ENCODE measurements around the gene IL17RC. TPM values are rescaled to one million over a fixed set of nuclear protein-coding genes. Genes with fewer than 3 reads are reported as not detected.

The IL17RC gene
- total RNA-seq, 1 experiment from 2014 or later = 6.8 TPM

- Histone ChIP-seq H3K79me1 (ENCODE audit: insufficient read depth, low read depth, low read length, poor library complexity, severe bottlenecking) (no peaks in the 10 kb centered on the region), H2AFZ (ENCODE audit: low read length) (no peak overlapping the region), H3K14ac (ENCODE audit: insufficient read depth, low read length) (no peak overlapping the region), H4K8ac (replicated peaks; ENCODE audit: insufficient read length, low read depth, low read length) (no peak overlapping the region), H4K20me1 (ENCODE audit: control insufficient read depth, insufficient read depth, insufficient read length) (no peaks in the 10 kb centered on the region), H3K4me2 (ENCODE audit: insufficient read depth, insufficient read length, low read length) (no peak overlapping the region), H2BK5ac (ENCODE audit: insufficient read length, low read length) (no peak overlapping the region), H3K23me2 (ENCODE audit: insufficient read length, low read depth, low read length, poor library complexity, severe bottlenecking) (no peaks in the 10 kb centered on the region), H3K27me3 (ENCODE audit: insufficient read depth, low read length) (no peaks in the 10 kb centered on the region; the same call in 1 of the 2 replicates), H2BK12ac (ENCODE audit: insufficient read length, low read depth, low read length) (no peak overlapping the region), H2BK15ac (ENCODE audit: low read depth, low read length) (no peak overlapping the region), H3K4me1 (ENCODE audit: insufficient read depth, low read length) (peaks cover 3% of the 10 kb centered on the region; the same call in 1 of the 2 replicates), H3K4ac (ENCODE audit: low read depth, low read length) (no peak overlapping the region), H2AK5ac (ENCODE audit: insufficient read length, low read length) (no peak overlapping the region), H3K9ac (ENCODE audit: extremely low read depth, insufficient read length, low read length) (no peak overlapping the region), H4K91ac (ENCODE audit: insufficient read length, low read depth, low read length) (no peak overlapping the region), H3K27ac (ENCODE audit: insufficient read length, low read depth, low read length) (no peak overlapping the region), H3K9me3 (ENCODE audit: control insufficient read depth, low read depth, low read length) (no peaks in the 10 kb centered on the region), H4K5ac (ENCODE audit: insufficient read length, low read depth, low read length) (no peak overlapping the region), H3K79me2 (ENCODE audit: insufficient read depth, low read length) (no peaks in the 10 kb centered on the region), H2BK120ac (ENCODE audit: low read depth, low read length, poor library complexity, severe bottlenecking) (no peak overlapping the region), H3T11ph (ENCODE audit: low read length) (no peak overlapping the region), H3K56ac (ENCODE audit: insufficient read length, low read depth, low read length) (no peak overlapping the region), H2BK20ac (ENCODE audit: low read depth, low read length, poor library complexity, severe bottlenecking) (no peak overlapping the region), H3K18ac (ENCODE audit: insufficient read length, low read depth, low read length) (no peak overlapping the region), H3K23ac (ENCODE audit: insufficient read length, low read depth, low read length) (no peak overlapping the region)
- no CpG with 5 or more reads among the region's 5 CpGs for WGBS (ENCODE audit: extremely low coverage, insufficient read length, low lambda C conversion rate)
- H3K9me3 Mint-ChIP-seq = no peaks in the 10 kb centered on the region
- H3K27ac Mint-ChIP-seq = no peak overlapping the region
- H3K27me3 Mint-ChIP-seq (ENCODE audit: low read depth) = peaks cover 46% of the 10 kb centered on the region
- DNase-seq = peak; percentile 1
- TF ChIP-seq, protein P1, sequence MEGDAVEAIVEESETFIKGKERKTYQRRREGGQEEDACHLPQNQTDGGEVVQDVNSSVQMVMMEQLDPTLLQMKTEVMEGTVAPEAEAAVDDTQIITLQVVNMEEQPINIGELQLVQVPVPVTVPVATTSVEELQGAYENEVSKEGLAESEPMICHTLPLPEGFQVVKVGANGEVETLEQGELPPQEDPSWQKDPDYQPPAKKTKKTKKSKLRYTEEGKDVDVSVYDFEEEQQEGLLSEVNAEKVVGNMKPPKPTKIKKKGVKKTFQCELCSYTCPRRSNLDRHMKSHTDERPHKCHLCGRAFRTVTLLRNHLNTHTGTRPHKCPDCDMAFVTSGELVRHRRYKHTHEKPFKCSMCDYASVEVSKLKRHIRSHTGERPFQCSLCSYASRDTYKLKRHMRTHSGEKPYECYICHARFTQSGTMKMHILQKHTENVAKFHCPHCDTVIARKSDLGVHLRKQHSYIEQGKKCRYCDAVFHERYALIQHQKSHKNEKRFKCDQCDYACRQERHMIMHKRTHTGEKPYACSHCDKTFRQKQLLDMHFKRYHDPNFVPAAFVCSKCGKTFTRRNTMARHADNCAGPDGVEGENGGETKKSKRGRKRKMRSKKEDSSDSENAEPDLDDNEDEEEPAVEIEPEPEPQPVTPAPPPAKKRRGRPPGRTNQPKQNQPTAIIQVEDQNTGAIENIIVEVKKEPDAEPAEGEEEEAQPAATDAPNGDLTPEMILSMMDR (conservative IDR thresholded peaks at IDR 0.05) = peak; percentile 39; the same call in 2 of the 3 replicates
- peaks cover 24 to 31% of the 10 kb centered on the region in 2 experiments for H3K4me1 Mint-ChIP-seq
- H3K36me3 Mint-ChIP-seq (ENCODE audit: insufficient read depth in 1 of 3, low read depth in 3 of 3) = no peaks in the 10 kb centered on the region
- no peak overlapping the region for H3K4me3 Mint-ChIP-seq
Measured at GRCh38 chr3:9957214-9957613, 40.3 kb downstream of the IL17RC start.

All from H9 (cell line).